ENCODE data around the gene SLCO2B1. TPM values are rescaled to one million over a fixed set of nuclear protein-coding genes. Genes with fewer than 3 reads are reported as not detected.
A peak's percentile ranks its signal among the peaks of the same experiment; 100 is the strongest.

Gene SLCO2B1
- total RNA-seq, 4 donors from 2014 or later: 44.6 to 297 (median 208) TPM

DNA sequence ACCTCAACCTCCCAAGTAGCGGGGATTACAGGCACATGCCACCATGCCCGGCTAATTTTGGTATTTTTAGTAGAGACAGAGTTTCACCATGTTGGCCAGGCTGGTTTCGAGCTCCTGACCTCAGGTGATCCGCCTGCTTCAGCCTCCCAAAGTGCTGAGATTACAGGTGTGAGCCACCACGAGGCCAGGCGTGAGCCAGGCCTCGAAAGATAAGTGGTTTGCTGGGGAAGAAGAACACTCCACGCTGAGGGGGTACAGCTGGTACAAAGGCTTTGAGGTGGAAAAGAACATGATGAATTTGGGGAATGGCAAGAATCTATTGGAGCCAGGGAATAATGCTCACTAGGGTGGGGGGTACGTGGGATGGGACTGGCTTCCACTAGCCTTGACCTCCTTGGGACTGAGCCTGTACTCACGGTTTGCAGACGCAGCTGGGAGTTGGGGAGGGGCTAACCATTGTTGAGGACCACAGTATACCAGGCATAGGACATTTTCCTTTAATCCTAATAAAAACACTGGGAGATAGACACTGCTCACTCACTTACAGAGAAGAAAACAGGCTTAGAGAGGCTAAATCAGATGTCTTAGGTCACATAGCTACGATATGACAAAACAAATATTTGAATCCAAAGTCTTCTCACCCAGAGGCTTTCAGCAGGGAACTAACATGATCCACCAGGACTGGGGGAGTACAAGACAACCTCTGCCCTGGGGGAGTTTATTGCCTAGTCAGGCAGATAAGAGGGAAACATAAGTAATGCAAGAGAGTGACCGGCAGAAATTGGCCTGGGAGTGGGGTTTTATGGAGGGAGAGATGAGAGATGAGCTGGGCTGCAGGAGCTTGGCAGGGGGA is 4.9 kb downstream of the SLCO2B1 start:
- Histone ChIP-seq H3K36me3 (no peaks in the 10 kb centered on the region), H3K27ac (peak overlapping the region; percentile 40 to 90 (median 73)), H3K27me3 (no peaks in the 10 kb centered on the region), H3K4me3 (peak overlapping the region in 1 of 4 donors; percentile 7), H3K4me1 (peaks cover 0 to 76% (median 3%) of the 10 kb centered on the region in 4 donors), H3K9me3 (no peaks in the 10 kb centered on the region)
- TF ChIP-seq, protein P1, sequence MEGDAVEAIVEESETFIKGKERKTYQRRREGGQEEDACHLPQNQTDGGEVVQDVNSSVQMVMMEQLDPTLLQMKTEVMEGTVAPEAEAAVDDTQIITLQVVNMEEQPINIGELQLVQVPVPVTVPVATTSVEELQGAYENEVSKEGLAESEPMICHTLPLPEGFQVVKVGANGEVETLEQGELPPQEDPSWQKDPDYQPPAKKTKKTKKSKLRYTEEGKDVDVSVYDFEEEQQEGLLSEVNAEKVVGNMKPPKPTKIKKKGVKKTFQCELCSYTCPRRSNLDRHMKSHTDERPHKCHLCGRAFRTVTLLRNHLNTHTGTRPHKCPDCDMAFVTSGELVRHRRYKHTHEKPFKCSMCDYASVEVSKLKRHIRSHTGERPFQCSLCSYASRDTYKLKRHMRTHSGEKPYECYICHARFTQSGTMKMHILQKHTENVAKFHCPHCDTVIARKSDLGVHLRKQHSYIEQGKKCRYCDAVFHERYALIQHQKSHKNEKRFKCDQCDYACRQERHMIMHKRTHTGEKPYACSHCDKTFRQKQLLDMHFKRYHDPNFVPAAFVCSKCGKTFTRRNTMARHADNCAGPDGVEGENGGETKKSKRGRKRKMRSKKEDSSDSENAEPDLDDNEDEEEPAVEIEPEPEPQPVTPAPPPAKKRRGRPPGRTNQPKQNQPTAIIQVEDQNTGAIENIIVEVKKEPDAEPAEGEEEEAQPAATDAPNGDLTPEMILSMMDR (IDR thresholded peaks at IDR 0.05): no peak
- TF ChIP-seq POLR2A (IDR thresholded peaks at IDR 0.05): peak in 1 of 2 donors; percentile 14
- DNase-seq: peak in 1 of 3 donors; percentile 57

DNA sequence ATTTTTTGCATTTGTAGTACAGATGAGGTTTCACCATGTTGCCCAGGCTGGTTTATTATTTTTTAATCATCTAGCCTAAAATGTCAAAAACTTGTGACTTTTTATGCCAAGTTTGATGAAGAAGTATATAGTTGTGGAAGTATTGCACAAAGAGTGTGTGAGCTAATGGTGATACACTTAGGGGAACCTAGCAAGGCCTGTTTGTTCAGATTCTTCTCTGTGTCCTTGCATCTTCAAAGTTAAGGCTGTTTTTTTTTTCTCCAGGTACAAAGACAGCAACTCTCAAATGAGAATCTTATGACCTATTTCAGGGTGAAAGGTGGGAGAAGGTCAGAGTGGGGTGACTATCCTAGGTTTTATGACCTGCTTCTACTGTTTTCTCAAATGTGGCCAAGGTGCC is 7.3 kb downstream of the SLCO2B1 start:
- Histone ChIP-seq H3K36me3 (peaks cover 0 to 4% (median 0%) of the 10 kb centered on the region in 3 donors), H3K4me3 (no peak overlapping the region), H3K27ac (peak overlapping the region in 3 of 4 donors; percentile 82 to 99 (median 86)), H3K9me3 (no peaks in the 10 kb centered on the region), H3K27me3 (no peaks in the 10 kb centered on the region), H3K4me1 (peaks cover 0 to 73% (median 2%) of the 10 kb centered on the region in 4 donors)
- TF ChIP-seq, protein P1 (IDR thresholded peaks at IDR 0.05): no peak
- no peak for TF ChIP-seq POLR2A (IDR thresholded peaks at IDR 0.05)
- no peak for DNase-seq

DNA sequence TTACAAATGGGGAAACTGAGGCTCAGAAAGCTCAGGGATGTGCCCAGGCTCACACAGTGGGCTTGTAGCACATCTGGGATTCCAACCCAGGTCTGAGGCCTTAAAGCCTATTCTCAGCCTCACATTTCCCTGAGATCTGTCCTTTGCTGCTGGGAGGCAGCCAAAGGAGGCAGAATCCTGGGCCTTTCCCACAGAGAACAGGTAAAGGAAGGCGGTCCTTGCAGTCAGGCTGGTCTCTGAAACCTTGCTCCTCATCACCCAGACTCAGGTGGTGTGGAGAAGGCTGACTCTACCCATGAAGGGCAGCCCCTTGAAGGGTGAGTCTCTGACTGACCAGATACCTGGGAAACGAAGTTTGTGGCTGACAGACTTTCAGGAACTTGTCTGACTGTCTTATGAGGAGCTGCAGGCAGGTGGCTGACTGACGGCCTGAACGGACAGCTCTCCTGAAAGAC is 7.8 kb downstream of the SLCO2B1 start:
- peak overlapping the region in 1 of 4 donors; percentile 43 for H3K4me3 ChIP-seq
- no peak for DNase-seq
- peak overlapping the region; percentile 25 to 99 (median 84) for H3K27ac ChIP-seq
- no peaks in the 10 kb centered on the region for H3K27me3 ChIP-seq
- H3K36me3 ChIP-seq: peaks cover 0 to 7% (median 0%) of the 10 kb centered on the region in 3 donors
- peaks cover 0 to 70% (median 0%) of the 10 kb centered on the region in 4 donors for H3K4me1 ChIP-seq
- H3K9me3 ChIP-seq: no peaks in the 10 kb centered on the region
- TF ChIP-seq, protein P1 (IDR thresholded peaks at IDR 0.05): peak in 1 of 6 experiments; percentile 32
- no peak for TF ChIP-seq POLR2A (IDR thresholded peaks at IDR 0.05)

DNA sequence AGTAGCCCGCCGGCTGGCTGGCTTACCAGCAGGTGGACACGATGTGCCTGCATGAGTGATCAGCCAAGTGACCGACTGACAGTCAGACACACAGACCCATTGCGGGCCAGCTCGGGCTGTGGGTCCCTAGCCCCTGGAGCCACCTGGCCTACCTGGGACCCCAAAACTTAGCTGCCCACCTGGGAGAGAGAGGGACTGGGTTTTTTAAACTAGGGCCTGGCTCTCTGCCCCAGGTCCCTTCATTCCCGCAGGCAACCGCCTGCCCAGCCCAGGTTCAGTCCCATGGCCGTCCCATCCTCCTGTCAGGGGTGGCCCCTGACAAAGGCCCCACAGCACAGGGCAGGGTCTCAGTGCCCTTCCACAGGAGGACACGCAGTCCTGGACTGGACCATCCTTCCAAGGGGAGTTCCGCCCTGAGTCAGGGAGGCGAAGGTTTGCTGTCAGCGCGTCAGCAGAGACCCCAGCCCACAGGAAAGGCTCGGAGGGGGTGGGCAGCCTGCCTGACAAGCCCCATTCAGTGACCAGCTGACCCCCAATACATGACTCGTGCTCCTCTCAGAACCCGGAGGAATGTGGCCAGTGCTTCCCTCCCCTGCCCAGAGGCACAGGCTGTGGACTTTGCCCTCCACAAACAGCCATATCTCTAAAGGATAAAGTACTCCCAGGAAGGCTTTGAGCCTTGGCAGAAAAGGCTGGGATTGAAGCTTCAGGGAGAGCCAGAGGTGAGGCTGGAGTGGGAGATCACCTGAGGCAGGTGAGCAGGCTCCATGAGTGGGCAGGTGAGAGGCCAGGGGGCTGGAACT is 8.4 kb downstream of the SLCO2B1 start:
- TF ChIP-seq, protein P1 (IDR thresholded peaks at IDR 0.05): peak in 2 of 6 experiments; percentile 31 to 42
- TF ChIP-seq POLR2A (IDR thresholded peaks at IDR 0.05): peak; percentile 88 to 90
- peak overlapping the region in 2 of 4 donors; percentile 43 to 55 for H3K4me3 ChIP-seq
- H3K36me3 ChIP-seq: peaks cover 0 to 7% (median 0%) of the 10 kb centered on the region in 3 donors
- DNase-seq: peak in 2 of 3 donors; percentile 79 to 85
- H3K27ac ChIP-seq: peak overlapping the region; percentile 25 to 99 (median 84)
- peaks cover 0 to 70% (median 2%) of the 10 kb centered on the region in 4 donors for H3K4me1 ChIP-seq
- no peaks in the 10 kb centered on the region for H3K27me3 ChIP-seq
- no peaks in the 10 kb centered on the region for H3K9me3 ChIP-seq

DNA sequence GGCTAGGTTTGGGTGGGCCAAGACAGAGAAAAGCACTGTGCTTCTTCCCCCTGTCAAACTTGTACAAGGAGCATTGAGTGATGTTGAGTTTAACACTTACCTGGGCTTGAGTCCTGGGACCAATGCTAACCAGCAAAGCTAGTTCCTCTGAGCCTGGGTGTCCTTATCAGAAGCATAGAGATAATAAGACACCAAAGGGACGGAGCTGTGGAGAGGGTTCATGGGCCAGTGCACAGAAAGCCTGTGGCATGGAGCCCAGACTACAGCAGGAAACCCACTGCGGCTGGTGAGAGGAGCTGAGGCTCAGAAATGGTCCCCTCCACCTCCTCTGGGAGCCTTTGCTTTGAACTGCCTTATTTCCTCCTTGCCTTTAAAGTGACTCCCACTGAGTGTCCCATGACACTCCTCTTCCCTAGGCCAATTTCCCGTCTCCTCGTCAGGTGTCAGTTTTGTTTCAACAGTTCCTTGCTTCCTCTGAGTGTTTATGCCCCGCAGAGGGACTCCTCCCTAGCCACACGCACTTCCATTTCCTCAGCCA is 9.4 kb downstream of the SLCO2B1 start:
- peaks cover 0 to 68% (median 3%) of the 10 kb centered on the region in 4 donors for H3K4me1 ChIP-seq
- no peak for DNase-seq
- TF ChIP-seq, protein P1 (IDR thresholded peaks at IDR 0.05): no peak
- TF ChIP-seq POLR2A (IDR thresholded peaks at IDR 0.05): peak; percentile 34 to 37
- H3K27me3 ChIP-seq: no peaks in the 10 kb centered on the region
- no peaks in the 10 kb centered on the region for H3K9me3 ChIP-seq
- peak overlapping the region in 2 of 4 donors; percentile 43 to 55 for H3K4me3 ChIP-seq
- peaks cover 0 to 8% (median 0%) of the 10 kb centered on the region in 3 donors for H3K36me3 ChIP-seq
- H3K27ac ChIP-seq: peak overlapping the region; percentile 25 to 99 (median 84)

Data from Peyer's patch (tissue), 4 donors.